Measurements from ENCODE around the gene CCNC. TPM values are rescaled to one million over a fixed set of nuclear protein-coding genes. Genes with fewer than 3 reads are reported as not detected.

CCNC gene
- polyA plus RNA-seq, 1 donor (not counting 4 experiments of a cell fraction or from before 2014, with no cell fraction given): 103 TPM

GRCh38 chr6:99587792-99588191, 19.3 kb upstream of the CCNC start:
- Histone ChIP-seq H3K4me3 (ENCODE audit: control insufficient read depth in 2 of 3, extremely low read depth in 1 of 3, insufficient read depth in 2 of 3, low read depth in 1 of 3, low read length in 3 of 3) (no peak overlapping the region), H3K27ac (ENCODE audit: control insufficient read depth, insufficient read depth, low read length) (no peak overlapping the region), H3K9ac (ENCODE audit: control insufficient read depth, extremely low read depth, insufficient read depth, low read length) (no peak overlapping the region), H3K4me1 (ENCODE audit: control insufficient read depth, extremely low read depth, insufficient read depth, low read length) (no peaks in the 10 kb centered on the region), H3K4me2 (ENCODE audit: control insufficient read depth, extremely low read depth, insufficient read depth, low read depth, low read length) (no peak overlapping the region), H2AFZ (ENCODE audit: control insufficient read depth, low read length) (no peak overlapping the region), H3K9me3 (ENCODE audit: control insufficient read depth, low read depth, low read length) (no peaks in the 10 kb centered on the region), H4K20me1 (ENCODE audit: control insufficient read depth, extremely low read depth, insufficient read depth, low read length) (no peaks in the 10 kb centered on the region), H3K36me3 (ENCODE audit: control insufficient read depth in 2 of 2, extremely low read depth in 1 of 2, insufficient read depth in 2 of 2, low read length in 2 of 2) (no peaks in the 10 kb centered on the region), H3K27me3 (ENCODE audit: control insufficient read depth, extremely low read depth, insufficient read depth, low read length) (peaks cover 53% of the 10 kb centered on the region), H3K79me2 (ENCODE audit: control insufficient read depth, insufficient read depth, low read length) (no peaks in the 10 kb centered on the region), H3K9me1 (ENCODE audit: control insufficient read depth, extremely low read depth, insufficient read depth, low read length) (no peaks in the 10 kb centered on the region)
- no peak for DNase-seq (ENCODE audit: low read depth, low spot score)
- FAIRE-seq: no peak
- TF ChIP-seq CTCF (optimal IDR thresholded peaks at IDR 0.05 in 1 of 3, IDR thresholded peaks at IDR 0.05 in 1 of 3, conservative IDR thresholded peaks at IDR 0.05 in 1 of 3; ENCODE audit: extremely low read depth in 1 of 3, insufficient read depth in 2 of 3, low read length in 3 of 3): no peak
- dilution Hi-C loops (cut with MboI; ENCODE audit: extremely low pct_ligation_motif_present, low sequenced_read_pairs): no loop called here

GRCh38 chr6:99579781-99580180, 11.3 kb upstream of the CCNC start:
- Histone ChIP-seq H3K9me1 (ENCODE audit: control insufficient read depth, extremely low read depth, insufficient read depth, low read length) (no peaks in the 10 kb centered on the region), H3K27ac (ENCODE audit: control insufficient read depth, insufficient read depth, low read length) (no peak overlapping the region), H3K9ac (ENCODE audit: control insufficient read depth, extremely low read depth, insufficient read depth, low read length) (no peak overlapping the region), H3K4me3 (ENCODE audit: control insufficient read depth in 2 of 3, extremely low read depth in 1 of 3, insufficient read depth in 2 of 3, low read depth in 1 of 3, low read length in 3 of 3) (no peak overlapping the region), H3K36me3 (ENCODE audit: control insufficient read depth in 2 of 2, extremely low read depth in 1 of 2, insufficient read depth in 2 of 2, low read length in 2 of 2) (no peaks in the 10 kb centered on the region), H2AFZ (ENCODE audit: control insufficient read depth, low read length) (no peak overlapping the region), H3K4me2 (ENCODE audit: control insufficient read depth, extremely low read depth, insufficient read depth, low read depth, low read length) (no peak overlapping the region), H4K20me1 (ENCODE audit: control insufficient read depth, extremely low read depth, insufficient read depth, low read length) (no peaks in the 10 kb centered on the region), H3K4me1 (ENCODE audit: control insufficient read depth, extremely low read depth, insufficient read depth, low read length) (no peaks in the 10 kb centered on the region), H3K9me3 (ENCODE audit: control insufficient read depth, low read depth, low read length) (no peaks in the 10 kb centered on the region), H3K27me3 (ENCODE audit: control insufficient read depth, extremely low read depth, insufficient read depth, low read length) (no peaks in the 10 kb centered on the region), H3K79me2 (ENCODE audit: control insufficient read depth, insufficient read depth, low read length) (no peaks in the 10 kb centered on the region)
- dilution Hi-C loops (cut with MboI; ENCODE audit: extremely low pct_ligation_motif_present, low sequenced_read_pairs): no loop called here
- TF ChIP-seq CTCF (optimal IDR thresholded peaks at IDR 0.05 in 1 of 3, IDR thresholded peaks at IDR 0.05 in 1 of 3, conservative IDR thresholded peaks at IDR 0.05 in 1 of 3; ENCODE audit: extremely low read depth in 1 of 3, insufficient read depth in 2 of 3, low read length in 3 of 3): no peak
- no peak for TF ChIP-seq EZH2 (IDR thresholded peaks at IDR 0.05; ENCODE audit: low read length)
- FAIRE-seq: no peak
- no peak for DNase-seq (ENCODE audit: low read depth, low spot score)

Measured in keratinocyte (primary cell).